ENCODE data around the gene SIX5. TPM values are rescaled to one million over a fixed set of nuclear protein-coding genes. Genes with fewer than 3 reads are reported as not detected.

The SIX5 gene
- total RNA-seq, 2 experiments from 2014 or later = 9.4 to 15.2 TPM

DNA sequence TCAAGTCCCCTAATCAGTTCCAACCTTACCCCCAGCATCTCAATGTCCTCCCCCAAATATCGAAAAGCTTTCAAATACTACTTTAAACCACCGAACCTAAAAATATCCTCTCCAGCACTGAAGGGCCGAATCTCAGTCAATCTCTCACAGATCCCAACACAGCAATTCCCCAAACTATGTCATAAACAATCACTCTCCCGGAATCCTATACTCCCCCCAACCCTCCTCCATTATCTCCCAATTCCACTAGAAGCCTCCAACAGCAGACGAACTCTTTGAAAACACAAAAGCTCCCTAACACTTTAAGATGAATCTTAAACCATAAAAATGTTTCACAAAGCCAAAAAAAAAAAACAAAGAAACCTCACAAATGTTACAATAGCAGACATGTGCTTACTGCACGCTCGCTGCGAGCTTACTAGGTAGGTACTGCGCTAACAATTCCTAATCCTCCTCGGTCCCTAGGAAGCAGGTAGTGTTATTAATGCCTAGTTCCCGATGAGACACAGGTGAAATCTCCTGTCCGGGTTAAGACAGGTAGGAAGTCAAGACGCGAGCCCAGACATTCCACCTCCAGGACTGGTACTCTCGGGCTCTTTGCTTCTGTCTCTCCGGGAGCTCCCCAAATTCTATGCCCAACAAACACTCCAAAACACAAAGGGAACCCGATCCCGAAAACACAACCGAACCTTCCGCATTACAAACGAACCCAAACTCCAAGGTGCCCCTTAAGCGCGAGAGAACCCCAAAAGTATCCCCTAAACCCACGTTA lies 52.5 kb downstream of the SIX5 start:
- Histone ChIP-seq H4K20me1 (ENCODE audit: insufficient read depth, low read length) (no peaks in the 10 kb centered on the region), H3K36me3 (ENCODE audit: insufficient read depth, low read length) (peaks cover 17% of the 10 kb centered on the region), H3K4me3 (ENCODE audit: low read depth, low read length, poor library complexity, severe bottlenecking) (peak overlapping the region; percentile 87), H3K9me2 (ENCODE audit: insufficient read depth, low read length) (no peaks in the 10 kb centered on the region), H3K79me2 (ENCODE audit: insufficient read depth, low read depth, low read length) (peaks cover 33% of the 10 kb centered on the region), H3K4me2 (ENCODE audit: low read length) (peak overlapping the region; percentile 81), H3K4me1 (ENCODE audit: insufficient read depth, low read length, poor library complexity, severe bottlenecking) (peaks cover 29% of the 10 kb centered on the region), H3K27ac (ENCODE audit: low read depth, low read length, poor library complexity, severe bottlenecking) (peak overlapping the region; percentile 53), H2AFZ (ENCODE audit: low read length) (peak overlapping the region; percentile 47; the same call in 1 of the 2 replicates), H3K9me3 (ENCODE audit: low read length) (no peaks in the 10 kb centered on the region)
- peak; percentile 36 for DNase-seq (ENCODE audit: low spot score)
- TF ChIP-seq EZH2phosphoT487 (IDR thresholded peaks at IDR 0.05; ENCODE audit: borderline replicate concordance, low read depth, low read length) = no peak
- TF ChIP-seq, protein P1, sequence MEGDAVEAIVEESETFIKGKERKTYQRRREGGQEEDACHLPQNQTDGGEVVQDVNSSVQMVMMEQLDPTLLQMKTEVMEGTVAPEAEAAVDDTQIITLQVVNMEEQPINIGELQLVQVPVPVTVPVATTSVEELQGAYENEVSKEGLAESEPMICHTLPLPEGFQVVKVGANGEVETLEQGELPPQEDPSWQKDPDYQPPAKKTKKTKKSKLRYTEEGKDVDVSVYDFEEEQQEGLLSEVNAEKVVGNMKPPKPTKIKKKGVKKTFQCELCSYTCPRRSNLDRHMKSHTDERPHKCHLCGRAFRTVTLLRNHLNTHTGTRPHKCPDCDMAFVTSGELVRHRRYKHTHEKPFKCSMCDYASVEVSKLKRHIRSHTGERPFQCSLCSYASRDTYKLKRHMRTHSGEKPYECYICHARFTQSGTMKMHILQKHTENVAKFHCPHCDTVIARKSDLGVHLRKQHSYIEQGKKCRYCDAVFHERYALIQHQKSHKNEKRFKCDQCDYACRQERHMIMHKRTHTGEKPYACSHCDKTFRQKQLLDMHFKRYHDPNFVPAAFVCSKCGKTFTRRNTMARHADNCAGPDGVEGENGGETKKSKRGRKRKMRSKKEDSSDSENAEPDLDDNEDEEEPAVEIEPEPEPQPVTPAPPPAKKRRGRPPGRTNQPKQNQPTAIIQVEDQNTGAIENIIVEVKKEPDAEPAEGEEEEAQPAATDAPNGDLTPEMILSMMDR (conservative IDR thresholded peaks at IDR 0.05; ENCODE audit: low read length) = no peak
- CTCF ChIA-PET (ENCODE audit: unreplicated experiment) = interaction anchor here (0.6 kb wide), 1 partner anchor 23 kb away, joined by 3 read pairs; no protein-coding TSS in a partner anchor
- intact Hi-C loops (cut with micrococcal nuclease; ENCODE audit: unreplicated experiment) = no loop called here
- POLR2A ChIA-PET = interaction anchor here (0.6 to 3.4 kb wide), 12 partner anchors 9 to 318 kb away, joined by 3 to 13 read pairs (median 4); partner anchors contain the start of genes FBXO46, MEIOSIN, QPCTL and SIX5
- TSS peak; percentile 74 for BruUV-seq (replicated peaks)

DNA sequence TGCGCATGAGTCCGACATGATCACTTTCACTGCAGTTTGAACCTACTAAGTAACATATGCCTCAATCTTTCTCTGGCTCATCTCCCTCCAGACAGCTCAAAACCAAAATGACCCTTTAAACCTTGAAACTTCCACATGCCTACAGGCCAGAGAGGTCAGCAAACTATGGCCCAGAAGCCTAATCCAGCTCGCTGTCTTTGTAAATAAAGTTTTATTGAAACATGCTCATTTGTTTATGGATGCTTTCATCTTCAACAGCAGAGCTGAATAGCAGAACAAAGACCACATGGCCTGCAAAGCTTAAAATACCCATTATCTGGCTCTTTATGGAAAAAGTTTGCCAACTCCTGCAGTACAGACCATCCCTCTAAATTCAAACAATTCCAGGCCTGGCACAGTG lies 53.9 kb downstream of the SIX5 start:
- TF ChIP-seq, protein P1 (conservative IDR thresholded peaks at IDR 0.05; ENCODE audit: low read length) = no peak
- TF ChIP-seq EZH2phosphoT487 (IDR thresholded peaks at IDR 0.05; ENCODE audit: borderline replicate concordance, low read depth, low read length) = no peak

More for the DNA sequence above, 53.9 kb downstream of the SIX5 start:
- H3K79me2 ChIP-seq (ENCODE audit: insufficient read depth, low read depth, low read length) = peaks cover 46% of the 10 kb centered on the region
- H4K20me1 ChIP-seq (ENCODE audit: insufficient read depth, low read length) = no peaks in the 10 kb centered on the region
- H3K9me3 ChIP-seq (ENCODE audit: low read length) = no peaks in the 10 kb centered on the region
- H3K4me3 ChIP-seq (ENCODE audit: low read depth, low read length, poor library complexity, severe bottlenecking) = no peak overlapping the region
- H3K9me2 ChIP-seq (ENCODE audit: insufficient read depth, low read length) = no peaks in the 10 kb centered on the region
- ChIA-PET CTCF (ENCODE audit: unreplicated experiment) (interaction anchor here (0.5 kb wide), 1 partner anchor 1010 kb away, joined by 3 read pairs; no protein-coding TSS in a partner anchor), POLR2A (interaction anchor here (0.9 kb wide), 1 partner anchor 16 kb away, joined by 4 read pairs; no protein-coding TSS in a partner anchor)
- intact Hi-C loops (cut with micrococcal nuclease; ENCODE audit: unreplicated experiment) = no loop called here
- H3K27ac ChIP-seq (ENCODE audit: low read depth, low read length, poor library complexity, severe bottlenecking) = peak overlapping the region; percentile 8
- BruUV-seq (replicated peaks) = no TSS peak
- H3K4me1 ChIP-seq (ENCODE audit: insufficient read depth, low read length, poor library complexity, severe bottlenecking) = peaks cover 42% of the 10 kb centered on the region
- no peak overlapping the region for H2AFZ ChIP-seq (ENCODE audit: low read length)
- H3K4me2 ChIP-seq (ENCODE audit: low read length) = peak overlapping the region; percentile 44
- no peak for DNase-seq (ENCODE audit: low spot score)
- peaks cover 18% of the 10 kb centered on the region for H3K36me3 ChIP-seq (ENCODE audit: insufficient read depth, low read length)

Other genes starting within 250 kb of the SIX5 start
- gene OPA3, start 184.4 kb downstream of the SIX5 start, total RNA-seq (2014; rRNA removed; shearing (Covaris generic)) = 4.4 and 5.8 TPM in 2 replicates
- gene OPA3, start 184.4 kb downstream of the SIX5 start, total RNA-seq (2022) = 10.6 and 12.0 TPM in 2 replicates
- 0.38 TPM in 1 of 2 replicates, not detected in the other for gene GPR4, start 167.0 kb downstream of the SIX5 start, total RNA-seq (2014; rRNA removed; shearing (Covaris generic))
- not detected in 2 replicates for gene GPR4, start 167.0 kb downstream of the SIX5 start, total RNA-seq (2022)
- gene EML2, start 129.9 kb downstream of the SIX5 start, total RNA-seq (2014; rRNA removed; shearing (Covaris generic)) = 23.6 and 26.1 TPM in 2 replicates
- 47.5 and 52.5 TPM in 2 replicates for gene EML2, start 129.9 kb downstream of the SIX5 start, total RNA-seq (2022)
- 6.6 and 7.9 TPM in 2 replicates for gene GIPR, start 101.0 kb downstream of the SIX5 start, total RNA-seq (2014; rRNA removed; shearing (Covaris generic))
- gene GIPR, start 101.0 kb downstream of the SIX5 start, total RNA-seq (2022) = 23.3 and 24.6 TPM in 2 replicates
- 774 and 848 TPM in 2 replicates for gene SNRPD2, start 77.3 kb downstream of the SIX5 start, total RNA-seq (2014; rRNA removed; shearing (Covaris generic))
- 518 and 523 TPM in 2 replicates for gene SNRPD2, start 77.3 kb downstream of the SIX5 start, total RNA-seq (2022)
- 15.7 and 24.8 TPM in 2 replicates for gene QPCTL, start 76.6 kb downstream of the SIX5 start, total RNA-seq (2014; rRNA removed; shearing (Covaris generic))
- 25.1 and 26.3 TPM in 2 replicates for gene QPCTL, start 76.6 kb downstream of the SIX5 start, total RNA-seq (2022)
- 23.9 and 27.5 TPM in 2 replicates for gene FBXO46, start 38.4 kb downstream of the SIX5 start, total RNA-seq (2014; rRNA removed; shearing (Covaris generic))
- 31.7 and 32.2 TPM in 2 replicates for gene FBXO46, start 38.4 kb downstream of the SIX5 start, total RNA-seq (2022)
- gene MEIOSIN, start 35.8 kb downstream of the SIX5 start, total RNA-seq (2014; rRNA removed; shearing (Covaris generic)) = not detected in 2 replicates
- not detected in 2 replicates for gene MEIOSIN, start 35.8 kb downstream of the SIX5 start, total RNA-seq (2022)
- gene DMPK, start 13.2 kb upstream of the SIX5 start, total RNA-seq (2014; rRNA removed; shearing (Covaris generic)) = 12.8 and 14.9 TPM in 2 replicates
- gene DMPK, start 13.2 kb upstream of the SIX5 start, total RNA-seq (2022) = 34.7 and 46.9 TPM in 2 replicates
- 27.1 and 43.2 TPM in 2 replicates for gene DMWD, start 23.6 kb upstream of the SIX5 start, total RNA-seq (2014; rRNA removed; shearing (Covaris generic))
- gene DMWD, start 23.6 kb upstream of the SIX5 start, total RNA-seq (2022) = 44.0 and 57.3 TPM in 2 replicates
- gene RSPH6A, start 46.1 kb upstream of the SIX5 start, total RNA-seq (2014; rRNA removed; shearing (Covaris generic)) = 0.16 and 0.21 TPM in 2 replicates
- gene RSPH6A, start 46.1 kb upstream of the SIX5 start, total RNA-seq (2022) = 0.63 and 0.72 TPM in 2 replicates
- gene SYMPK, start 93.9 kb upstream of the SIX5 start, total RNA-seq (2014; rRNA removed; shearing (Covaris generic)) = 84.4 and 116 TPM in 2 replicates
- 118 and 133 TPM in 2 replicates for gene SYMPK, start 93.9 kb upstream of the SIX5 start, total RNA-seq (2022)
- gene FOXA3, start 95.1 kb upstream of the SIX5 start, total RNA-seq (2014; rRNA removed; shearing (Covaris generic)) = not detected in 2 replicates
- 0.57 TPM in 1 of 2 replicates, not detected in the other for gene FOXA3, start 95.1 kb upstream of the SIX5 start, total RNA-seq (2022)
- 47.4 and 53.5 TPM in 2 replicates for gene IRF2BP1, start 116.9 kb upstream of the SIX5 start, total RNA-seq (2014; rRNA removed; shearing (Covaris generic))
- 25.4 and 30.9 TPM in 2 replicates for gene IRF2BP1, start 116.9 kb upstream of the SIX5 start, total RNA-seq (2022)
- gene MYPOP, start 133.4 kb upstream of the SIX5 start, total RNA-seq (2014; rRNA removed; shearing (Covaris generic)) = 5.2 and 5.3 TPM in 2 replicates
- 15.6 and 16.1 TPM in 2 replicates for gene MYPOP, start 133.4 kb upstream of the SIX5 start, total RNA-seq (2022)
- gene NANOS2, start 145.5 kb upstream of the SIX5 start, total RNA-seq (2014; rRNA removed; shearing (Covaris generic)) = not detected in 2 replicates
- gene NANOS2, start 145.5 kb upstream of the SIX5 start, total RNA-seq (2022) = not detected in 2 replicates
- gene NOVA2, start 204.6 kb upstream of the SIX5 start, total RNA-seq (2014; rRNA removed; shearing (Covaris generic)) = not detected in 2 replicates
- gene NOVA2, start 204.6 kb upstream of the SIX5 start, total RNA-seq (2022) = 0.19 and 0.30 TPM in 2 replicates
- gene CCDC61, start 226.2 kb upstream of the SIX5 start, total RNA-seq (2014; rRNA removed; shearing (Covaris generic)) = 14.2 and 15.3 TPM in 2 replicates
- gene CCDC61, start 226.2 kb upstream of the SIX5 start, total RNA-seq (2022) = 20.1 and 23.0 TPM in 2 replicates